Upper lobe of left lung (tissue), 6 donors: ENCODE results near the gene TNFAIP8. TPM values are rescaled to one million over a fixed set of nuclear protein-coding genes. Genes with fewer than 3 reads are reported as not detected.

Experiments
- ATAC-seq, 2 donors: fragments of 200-7000 bp; cut with Tn5 transposase; one replicate each; pipeline ENCODE4 v1.9.1; 2022; ENCODE audit warnings: mild to moderate bottlenecking in 2 of 2, moderate library complexity in 2 of 2; ENCODE audit not compliant: low FRiP score in 2 of 2
- DNase-seq, 2 donors: peaks; one replicate each; pipeline ENCODE4 v3.0.0-alpha.2; 2019 to 2020
- H3K27ac ChIP-seq, 4 donors: fragments of 200-600 bp; sonication (generic); one replicate each; pipeline ENCODE4 v1.5.1; 2016 to 2019
- H3K27me3 ChIP-seq, 4 donors: fragments of 200-600 bp; sonication (generic); one replicate each; pipeline ENCODE4 v1.5.1; 2017 to 2019
- H3K36me3 ChIP-seq, 4 donors: fragments of 200-600 bp; sonication (generic); one replicate each; pipeline ENCODE4 v1.5.1; 2016 to 2019
- H3K4me1 ChIP-seq, 4 donors: fragments of 200-600 bp; sonication (generic); one replicate each; pipeline ENCODE4 v1.5.1; 2018 to 2019
- H3K4me3 ChIP-seq, 4 donors: fragments of 200-600 bp; sonication (generic); one replicate each; pipeline ENCODE4 v1.5.1; 2017 to 2019; ENCODE audit warnings: mild to moderate bottlenecking in 2 of 4, moderate library complexity in 1 of 4
- H3K9me3 ChIP-seq, 4 donors: fragments of 200-600 bp; sonication (generic); one replicate each; pipeline ENCODE4 v1.5.1; 2018 to 2019
- CTCF ChIP-seq, 6 experiments: fragments of 450-650 bp in 4 of 6; fragments of 200-600 bp in 2 of 6; sonication (generic) in 2 of 6; IDR thresholded peaks; one replicate each; pipeline ENCODE4 v1.5.1; 2016 to 2019; ENCODE audit warnings: antibody characterized with exemption in 6 of 6
- EP300 ChIP-seq, 4 donors: sonication (generic); formaldehyde crosslinking; IDR thresholded peaks; one replicate each; pipeline ENCODE4 v1.5.1; 2017; ENCODE audit warnings: antibody characterized with exemption in 4 of 4, control low read depth in 2 of 4
- POLR2A ChIP-seq, 4 donors: fragments of 450-650 bp; IDR thresholded peaks; one replicate each; pipeline ENCODE4 v1.5.1; 2016 to 2017; ENCODE audit warnings: antibody characterized with exemption in 4 of 4, mild to moderate bottlenecking in 2 of 4
- POLR2AphosphoS5 ChIP-seq, 2 donors: sonication (generic); formaldehyde crosslinking; IDR thresholded peaks; one replicate each; pipeline ENCODE4 v1.5.1; 2017; ENCODE audit warnings: antibody characterized with exemption in 2 of 2
- WGBS, 2 donors: methylation state at CpG; one replicate each; pipeline ENCODE4 v1.1.5; 2017 to 2018; 5-methylcytosine and 5-hydroxymethylcytosine counted together
- total RNA-seq, 6 donors: library from RNA; depleted of rRNA in 4 of 6; stranded (reverse); fragments of >200 nt in 4 of 6; gene quantifications; one replicate each; pipeline versions ENCODE4 v1.1.0 to v1.2.1, GENCODE V29; 2016 to 2021
- donor health status: DM: no; HTN: no; CAD: no; lungs with moderate emphysema.
- donor health status: DM: no; HTN: yes; CAD: no; lungs with severe emphysema.

TNFAIP8 gene
- total RNA-seq, 6 donors from 2014 or later = 14.7 to 33.2 (median 19.7) TPM

GRCh38 chr5:119365847-119366539, 10.2 kb downstream of the TNFAIP8 start:
- no peaks in the 10 kb centered on the region for H3K36me3 ChIP-seq
- DNase-seq (no peak), ATAC-seq (peak in 1 of 2 donors; percentile 38)
- H3K4me3 ChIP-seq = no peak overlapping the region
- H3K4me1 ChIP-seq = peaks cover 27 to 52% (median 37%) of the 10 kb centered on the region in 4 donors
- H3K9me3 ChIP-seq = no peaks in the 10 kb centered on the region
- no peaks in the 10 kb centered on the region for H3K27me3 ChIP-seq
- H3K27ac ChIP-seq = peak overlapping the region in 3 of 4 donors; percentile 12 to 46 (median 22)
- WGBS, 2 donors = 46 to 47% methylated on average over 3 of the region's 3 CpGs
- TF ChIP-seq POLR2AphosphoS5 (IDR thresholded peaks at IDR 0.05) (no peak), EP300 (IDR thresholded peaks at IDR 0.05) (no peak)

GRCh38 chr5:119366540-119366881, 10.7 kb downstream of the TNFAIP8 start:
- Histone ChIP-seq H3K4me3 (no peak overlapping the region), H3K36me3 (no peaks in the 10 kb centered on the region), H3K27ac (peak overlapping the region in 3 of 4 donors; percentile 12 to 46 (median 22)), H3K4me1 (peaks cover 23 to 47% (median 35%) of the 10 kb centered on the region in 4 donors), H3K9me3 (no peaks in the 10 kb centered on the region), H3K27me3 (no peaks in the 10 kb centered on the region)
- no peak for ATAC-seq
- DNase-seq = no peak
- TF ChIP-seq CTCF (IDR thresholded peaks at IDR 0.05) (no peak), EP300 (IDR thresholded peaks at IDR 0.05) (no peak), POLR2A (IDR thresholded peaks at IDR 0.05) (no peak), POLR2AphosphoS5 (IDR thresholded peaks at IDR 0.05) (no peak)
- 70 to 93% methylated on average over 2 of the region's 2 CpGs for WGBS, 2 donors

- H3K4me1 ChIP-seq = peaks cover 22 to 39% (median 29%) of the 10 kb centered on the region in 4 donors
- 31 to 43% methylated on average over 1 of the region's 1 CpG for WGBS, 2 donors
- H3K27me3 ChIP-seq = no peaks in the 10 kb centered on the region
- no peak for ATAC-seq
- DNase-seq = no peak
- TF ChIP-seq POLR2AphosphoS5 (IDR thresholded peaks at IDR 0.05) (no peak), POLR2A (IDR thresholded peaks at IDR 0.05) (no peak), CTCF (IDR thresholded peaks at IDR 0.05) (no peak), EP300 (IDR thresholded peaks at IDR 0.05) (no peak)
- peak overlapping the region in 2 of 4 donors; percentile 5 to 46 for H3K27ac ChIP-seq
- H3K4me3 ChIP-seq = no peak overlapping the region
- H3K9me3 ChIP-seq = no peaks in the 10 kb centered on the region
- H3K36me3 ChIP-seq = no peaks in the 10 kb centered on the region
Measured at GRCh38 chr5:119367502-119368237, 11.9 kb downstream of the TNFAIP8 start.

- WGBS, 2 donors = 49 to 61% methylated on average over 4 of the region's 4 CpGs
- no peak for DNase-seq
- no peaks in the 10 kb centered on the region for H3K27me3 ChIP-seq
- TF ChIP-seq EP300 (IDR thresholded peaks at IDR 0.05) = no peak
- TF ChIP-seq CTCF (IDR thresholded peaks at IDR 0.05) = no peak
- no peak for TF ChIP-seq POLR2A (IDR thresholded peaks at IDR 0.05)
- TF ChIP-seq POLR2AphosphoS5 (IDR thresholded peaks at IDR 0.05) = no peak
- peaks cover 22 to 39% (median 29%) of the 10 kb centered on the region in 4 donors for H3K4me1 ChIP-seq
- H3K9me3 ChIP-seq = no peaks in the 10 kb centered on the region
- ATAC-seq = no peak
- H3K4me3 ChIP-seq = no peak overlapping the region
- no peak overlapping the region for H3K27ac ChIP-seq
- no peaks in the 10 kb centered on the region for H3K36me3 ChIP-seq
Measured at GRCh38 chr5:119368238-119368630, 12.4 kb downstream of the TNFAIP8 start.

GRCh38 chr5:119370486-119370885, 14.7 kb downstream of the TNFAIP8 start:
- 62 to 75% methylated on average over 1 of the region's 1 CpG for WGBS, 2 donors
- TF ChIP-seq CTCF (IDR thresholded peaks at IDR 0.05) (no peak), POLR2A (IDR thresholded peaks at IDR 0.05) (no peak), POLR2AphosphoS5 (IDR thresholded peaks at IDR 0.05) (no peak), EP300 (IDR thresholded peaks at IDR 0.05) (no peak)
- no peaks in the 10 kb centered on the region for H3K36me3 ChIP-seq
- H3K4me1 ChIP-seq = peaks cover 20 to 35% (median 25%) of the 10 kb centered on the region in 4 donors
- no peaks in the 10 kb centered on the region for H3K9me3 ChIP-seq
- no peaks in the 10 kb centered on the region for H3K27me3 ChIP-seq
- no peak overlapping the region for H3K4me3 ChIP-seq
- H3K27ac ChIP-seq = no peak overlapping the region
- ATAC-seq (no peak), DNase-seq (no peak)
